Caco-2 (cell line): ENCODE data around the gene AOC2. TPM values are rescaled to one million over a fixed set of nuclear protein-coding genes. Genes with fewer than 3 reads are reported as not detected.

Source experiments
- BruUV-seq: library from RNA; stranded (reverse); fragments of 400-500 nt; replicated peaks from 2 replicates; lab custom pipeline; 2021; lab: Mats Ljungman, UMichigan
- CTCF ChIA-PET: fragments of 300-600 bp; sonication (Branson Sonifier 250); formaldehyde crosslinking; loops from one replicate; lab custom pipeline; 2022; ENCODE audit warnings: antibody characterized with exemption; lab: Charles Lee
- POLR2A ChIA-PET: fragments of 300-600 bp; sonication (Branson Sonifier 250); formaldehyde crosslinking; loops from one replicate; lab custom pipeline; 2022; ENCODE audit warnings: antibody characterized with exemption; lab: Charles Lee
- DNase-seq, 2 experiments: peaks; one replicate each; pipeline versions ENCODE4 v3.0.0 to v3.0.0-alpha.2; 2020 to 2022
- H3K27me3 ChIP-seq: replicated peaks from 2 replicates; pipeline ENCODE4 v1.6.0; 2011; ENCODE audit warnings: low read length; ENCODE audit not compliant: control insufficient read depth, insufficient read depth
- H3K36me3 ChIP-seq: 2 replicates; pipeline ENCODE4 v1.5.1; 2011; ENCODE audit warnings: low read length; ENCODE audit not compliant: control insufficient read depth, insufficient read depth
- H3K4me1 ChIP-seq: fragments of 250-450 bp; sonication (Bioruptor Pico); 2 replicates; pipeline ENCODE4 v1.5.1; 2020; ENCODE audit warnings: mild to moderate bottlenecking
- H3K4me3 ChIP-seq: 2 replicates; pipeline ENCODE4 v1.5.1; 2011; ENCODE audit warnings: low read depth, mild to moderate bottlenecking, control low read depth, low read length
- H3K9me3 ChIP-seq: fragments of 250-450 bp; sonication (Bioruptor Pico); 2 replicates; pipeline ENCODE4 v1.5.1; 2020; ENCODE audit warnings: mild to moderate bottlenecking, moderate library complexity
- H3K27ac Mint-ChIP-seq: one replicate; pipeline ENCODE4 v1.8.0; 2022; ENCODE audit warnings: mixed read lengths; ENCODE audit not compliant: unreplicated experiment
- H3K27me3 Mint-ChIP-seq: one replicate; pipeline ENCODE4 v1.8.0; 2022; ENCODE audit warnings: mixed read lengths; ENCODE audit not compliant: insufficient read depth, unreplicated experiment
- H3K36me3 Mint-ChIP-seq: one replicate; pipeline ENCODE4 v1.8.0; 2022; ENCODE audit warnings: mild to moderate bottlenecking, mixed read lengths; ENCODE audit not compliant: insufficient read depth, unreplicated experiment
- H3K4me1 Mint-ChIP-seq: one replicate; pipeline ENCODE4 v1.8.0; 2022; ENCODE audit warnings: low read depth, mixed read lengths; ENCODE audit not compliant: unreplicated experiment
- H3K4me3 Mint-ChIP-seq: one replicate; pipeline ENCODE4 v1.8.0; 2022; ENCODE audit warnings: mild to moderate bottlenecking, moderate library complexity, mixed read lengths; ENCODE audit not compliant: unreplicated experiment
- H3K9me3 Mint-ChIP-seq: one replicate; pipeline ENCODE4 v1.8.0; 2022; ENCODE audit warnings: mixed read lengths; ENCODE audit not compliant: unreplicated experiment
- CTCF ChIP-seq, 2 experiments: fragments of 200-600 bp in 1 of 2; IDR thresholded peaks; 1 replicate in 1 of 2; 2 replicates in 1 of 2; pipeline versions ENCODE4 v1.5.1 to v1.8.0; 2011 to 2022; ENCODE audit warnings: antibody characterized with exemption in 1 of 2, control low read depth in 1 of 2, inconsistent platforms in 1 of 2, low read depth in 1 of 2, low read length in 1 of 2, mild to moderate bottlenecking in 1 of 2, moderate library complexity in 1 of 2; ENCODE audit not compliant: insufficient read depth in 1 of 2, severe bottlenecking in 1 of 2, unreplicated experiment in 1 of 2
- intact Hi-C: fragments of 100-400 bp; cut with micrococcal nuclease; formaldehyde crosslinking; loops from one replicate; pipeline ENCODE4 v1.10.0; 2022; ENCODE audit not compliant: unreplicated experiment
- total RNA-seq: library from RNA; stranded (reverse); gene quantifications from 2 replicates; pipeline ENCODE4 v1.2.3, GENCODE V29; 2022

Gene AOC2
- total RNA-seq, 1 experiment from 2014 or later = 4.2 TPM

DNA sequence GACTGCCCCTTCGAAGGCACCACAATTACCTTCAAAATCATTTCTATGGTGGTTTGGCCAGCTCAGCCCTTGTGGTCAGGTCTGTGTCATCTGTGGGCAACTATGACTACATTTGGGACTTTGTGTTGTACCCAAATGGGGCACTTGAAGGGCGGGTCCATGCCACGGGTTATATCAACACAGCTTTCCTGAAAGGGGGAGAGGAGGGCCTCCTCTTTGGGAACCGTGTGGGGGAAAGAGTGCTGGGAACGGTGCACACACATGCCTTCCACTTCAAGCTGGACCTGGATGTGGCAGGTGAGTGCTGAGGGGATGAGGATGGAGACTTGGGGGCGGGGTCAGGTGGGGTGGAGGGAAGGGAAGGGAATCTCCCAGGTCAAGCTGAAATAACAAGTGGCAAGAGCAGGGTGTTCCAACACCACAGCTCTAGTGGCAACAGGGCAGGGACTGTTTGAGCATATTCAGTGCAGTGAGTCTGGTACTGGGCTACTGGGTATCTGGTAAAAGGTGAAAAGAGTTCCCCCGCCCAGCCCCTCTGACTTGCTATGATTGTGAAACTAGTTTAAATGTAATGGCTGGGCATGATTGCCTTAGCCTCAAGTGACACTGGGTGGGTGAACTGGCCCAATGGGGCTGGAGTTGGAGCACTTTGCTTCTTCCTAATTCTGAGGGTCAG, 1.7 kb downstream of the AOC2 start:
- Histone ChIP-seq H3K4me1 (no peaks in the 10 kb centered on the region), H3K27me3 (no peaks in the 10 kb centered on the region), H3K36me3 (peaks cover 4% of the 10 kb centered on the region), H3K4me3 (no peak overlapping the region), H3K9me3 (no peaks in the 10 kb centered on the region)
- peak in 1 of 2 experiments; percentile 14 for DNase-seq
- CTCF ChIA-PET = interaction anchor here (1.3 to 2.7 kb wide), 4 partner anchors 22 to 152 kb away, joined by 4 to 10 read pairs (median 8); partner anchors contain the start of genes BECN1 and RPL27
- no TSS peak for BruUV-seq
- Mint-ChIP-seq H3K27ac (peak overlapping the region; percentile 25), H3K27me3 (no peaks in the 10 kb centered on the region), H3K4me3 (no peak overlapping the region), H3K9me3 (no peaks in the 10 kb centered on the region), H3K36me3 (peaks cover 49% of the 10 kb centered on the region), H3K4me1 (no peaks in the 10 kb centered on the region)
- TF ChIP-seq CTCF (IDR thresholded peaks at IDR 0.05; ENCODE audit: insufficient read depth in 1 of 2, low read depth in 1 of 2, low read length in 1 of 2, severe bottlenecking in 1 of 2, unreplicated experiment in 1 of 2) = no peak
- POLR2A ChIA-PET = no interaction called here
- intact Hi-C loops = no loop called here

DNA sequence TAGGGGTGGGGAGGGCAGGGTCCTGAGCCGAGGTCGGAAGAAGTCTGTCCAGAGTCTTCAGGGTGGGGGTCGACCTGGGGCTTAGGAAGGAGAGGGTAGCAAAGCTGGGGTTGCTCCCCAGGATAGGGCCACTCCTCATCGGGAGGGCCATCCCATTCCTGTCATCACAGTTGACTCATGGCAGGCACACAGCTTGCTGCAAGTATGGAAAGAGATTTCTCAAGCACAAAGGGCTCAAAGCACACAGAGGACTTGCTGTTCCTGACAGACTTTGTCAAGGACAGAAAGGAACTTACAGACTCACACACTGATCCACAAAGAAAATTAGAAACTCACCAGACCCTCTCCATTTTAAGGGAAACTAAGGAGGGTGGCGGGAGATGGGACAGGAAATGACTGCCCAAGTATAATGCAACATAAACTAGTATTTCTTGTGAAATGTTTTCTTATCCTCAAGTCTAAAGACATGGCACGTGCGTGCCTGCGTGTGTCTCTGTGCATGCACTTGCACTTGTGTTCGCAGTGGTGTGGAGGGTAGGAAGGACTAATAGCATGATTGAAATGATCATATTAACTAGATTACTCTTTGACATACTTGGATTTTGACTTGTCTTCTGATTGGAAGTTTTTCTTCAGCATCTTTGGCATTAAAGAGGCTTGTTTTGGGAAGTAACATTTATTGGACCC, 2.4 kb downstream of the AOC2 start:
- no peak for DNase-seq
- H3K27me3 Mint-ChIP-seq = no peaks in the 10 kb centered on the region
- H3K9me3 ChIP-seq = no peaks in the 10 kb centered on the region
- H3K4me3 ChIP-seq = no peak overlapping the region
- intact Hi-C loops = no loop called here
- no peaks in the 10 kb centered on the region for H3K4me1 Mint-ChIP-seq
- ChIA-PET CTCF (interaction anchor here (0.9 to 2.7 kb wide), 3 partner anchors 23 to 151 kb away, joined by 3 to 10 read pairs (median 9); partner anchors contain the start of genes BECN1 and RPL27), POLR2A (no interaction called here)
- no TSS peak for BruUV-seq
- no peaks in the 10 kb centered on the region for H3K4me1 ChIP-seq
- no peaks in the 10 kb centered on the region for H3K9me3 Mint-ChIP-seq
- peak overlapping the region; percentile 25 for H3K27ac Mint-ChIP-seq
- H3K27me3 ChIP-seq = no peaks in the 10 kb centered on the region
- H3K36me3 ChIP-seq = peaks cover 4% of the 10 kb centered on the region
- H3K4me3 Mint-ChIP-seq = no peak overlapping the region
- peaks cover 42% of the 10 kb centered on the region for H3K36me3 Mint-ChIP-seq
- no peak for TF ChIP-seq CTCF (IDR thresholded peaks at IDR 0.05; ENCODE audit: insufficient read depth in 1 of 2, low read depth in 1 of 2, low read length in 1 of 2, severe bottlenecking in 1 of 2, unreplicated experiment in 1 of 2)

GRCh38 chr17:42848093-42848492, 3.7 kb downstream of the AOC2 start:
- no peak overlapping the region for H3K4me3 ChIP-seq
- Mint-ChIP-seq H3K36me3 (peaks cover 30% of the 10 kb centered on the region), H3K9me3 (no peaks in the 10 kb centered on the region), H3K27ac (no peak overlapping the region), H3K4me1 (no peaks in the 10 kb centered on the region), H3K27me3 (no peaks in the 10 kb centered on the region), H3K4me3 (no peak overlapping the region)
- ChIA-PET POLR2A (no interaction called here), CTCF (interaction anchor here (0.6 to 2.5 kb wide), 5 partner anchors 8 to 81 kb away, joined by 3 to 9 read pairs (median 4); partner anchors contain the start of gene BECN1)
- TF ChIP-seq CTCF (IDR thresholded peaks at IDR 0.05; ENCODE audit: insufficient read depth in 1 of 2, low read depth in 1 of 2, low read length in 1 of 2, severe bottlenecking in 1 of 2, unreplicated experiment in 1 of 2) = no peak
- DNase-seq = no peak
- H3K9me3 ChIP-seq = no peaks in the 10 kb centered on the region
- BruUV-seq = no TSS peak
- no peaks in the 10 kb centered on the region for H3K4me1 ChIP-seq
- intact Hi-C loops = loop anchor here (1.0 kb wide), 1 partner anchor 39 kb away; no protein-coding TSS in a partner anchor
- peaks cover 4% of the 10 kb centered on the region for H3K36me3 ChIP-seq
- no peaks in the 10 kb centered on the region for H3K27me3 ChIP-seq
